ENCODE results near the gene ACY1. TPM values are rescaled to one million over a fixed set of nuclear protein-coding genes. Genes with fewer than 3 reads are reported as not detected.
"Not testable (repeated sequence)": the region's sequence is repeated elsewhere in the genome, so short reads cannot be mapped to it uniquely, and the experiment has no call there.

The ACY1 gene
- total RNA-seq, 4 donors from 2014 or later: 10.6 to 21.4 (median 19.5) TPM

DNA sequence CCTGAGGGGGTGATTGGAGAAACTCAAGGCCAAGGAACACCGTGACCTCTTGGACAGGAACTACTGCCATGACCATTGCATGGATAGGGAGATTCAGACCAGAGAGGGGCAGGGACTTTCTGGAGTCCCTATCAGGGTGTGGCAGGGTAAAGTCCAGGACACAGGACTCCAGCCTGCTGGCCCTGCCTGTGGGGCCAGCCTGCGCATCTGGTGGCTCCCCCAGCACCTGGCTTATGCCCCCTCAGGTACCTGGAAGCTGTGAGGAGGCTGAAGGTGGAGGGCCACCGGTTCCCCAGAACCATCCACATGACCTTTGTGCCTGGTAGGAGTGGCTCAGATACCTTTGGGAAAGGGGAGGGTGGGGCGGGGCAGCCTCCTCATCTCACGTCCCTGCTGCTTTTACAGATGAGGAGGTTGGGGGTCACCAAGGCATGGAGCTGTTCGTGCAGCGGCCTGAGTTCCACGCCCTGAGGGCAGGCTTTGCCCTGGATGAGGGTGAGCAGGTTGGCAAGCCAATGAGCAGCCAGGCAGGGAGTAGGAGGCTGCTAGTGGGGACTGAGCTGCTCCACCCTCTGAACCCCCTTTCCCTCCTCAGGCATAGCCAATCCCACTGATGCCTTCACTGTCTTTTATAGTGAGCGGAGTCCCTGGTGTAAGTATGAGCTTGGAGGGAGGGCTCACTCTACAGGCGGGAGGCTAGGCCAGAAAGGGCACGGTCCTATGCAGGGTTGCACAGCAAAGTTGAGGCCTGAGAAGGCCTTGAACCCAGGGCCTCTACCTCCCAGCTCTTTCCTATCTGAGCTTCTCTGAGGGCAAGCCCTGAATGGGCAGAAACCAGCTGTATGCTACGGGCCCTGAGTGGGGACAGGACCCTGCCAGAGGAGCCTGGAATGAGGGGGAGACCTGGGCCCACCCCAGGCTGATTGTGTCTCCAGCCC is 2.9 kb downstream of the ACY1 start:
- Histone ChIP-seq H3K4me1 (peaks cover 0 to 50% (median 16%) of the 10 kb centered on the region in 3 donors), H3K27me3 (no peaks in the 10 kb centered on the region), H3K27ac (no peak overlapping the region), H3K4me3 (no peak overlapping the region), H3K36me3 (peaks cover 0 to 3% of the 10 kb centered on the region in 2 donors), H3K9me3 (no peaks in the 10 kb centered on the region)
- WGBS, 2 donors (ENCODE audit: low coverage in 1 of 2): 100% methylated on average over 1 of the region's 12 CpGs; no CpG with 5 or more reads in 1 of the 2 donors
- TF ChIP-seq, protein P1, sequence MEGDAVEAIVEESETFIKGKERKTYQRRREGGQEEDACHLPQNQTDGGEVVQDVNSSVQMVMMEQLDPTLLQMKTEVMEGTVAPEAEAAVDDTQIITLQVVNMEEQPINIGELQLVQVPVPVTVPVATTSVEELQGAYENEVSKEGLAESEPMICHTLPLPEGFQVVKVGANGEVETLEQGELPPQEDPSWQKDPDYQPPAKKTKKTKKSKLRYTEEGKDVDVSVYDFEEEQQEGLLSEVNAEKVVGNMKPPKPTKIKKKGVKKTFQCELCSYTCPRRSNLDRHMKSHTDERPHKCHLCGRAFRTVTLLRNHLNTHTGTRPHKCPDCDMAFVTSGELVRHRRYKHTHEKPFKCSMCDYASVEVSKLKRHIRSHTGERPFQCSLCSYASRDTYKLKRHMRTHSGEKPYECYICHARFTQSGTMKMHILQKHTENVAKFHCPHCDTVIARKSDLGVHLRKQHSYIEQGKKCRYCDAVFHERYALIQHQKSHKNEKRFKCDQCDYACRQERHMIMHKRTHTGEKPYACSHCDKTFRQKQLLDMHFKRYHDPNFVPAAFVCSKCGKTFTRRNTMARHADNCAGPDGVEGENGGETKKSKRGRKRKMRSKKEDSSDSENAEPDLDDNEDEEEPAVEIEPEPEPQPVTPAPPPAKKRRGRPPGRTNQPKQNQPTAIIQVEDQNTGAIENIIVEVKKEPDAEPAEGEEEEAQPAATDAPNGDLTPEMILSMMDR (IDR thresholded peaks at IDR 0.05): no peak
- TF ChIP-seq EP300 (IDR thresholded peaks at IDR 0.05) (no peak), POLR2AphosphoS5 (IDR thresholded peaks at IDR 0.05) (no peak), POLR2A (IDR thresholded peaks at IDR 0.05) (no peak)
- no peak for ATAC-seq

- 85 to 100% methylated on average over 2 to 6 of the region's 7 CpGs for WGBS, 2 donors (ENCODE audit: low coverage in 1 of 2)
- TF ChIP-seq POLR2A (IDR thresholded peaks at IDR 0.05) (no peak), POLR2AphosphoS5 (IDR thresholded peaks at IDR 0.05) (no peak), EP300 (IDR thresholded peaks at IDR 0.05) (no peak)
- TF ChIP-seq, protein P1 (IDR thresholded peaks at IDR 0.05): no peak
- no peak overlapping the region for H3K27ac ChIP-seq
- H3K36me3 ChIP-seq: peaks cover 0 to 16% of the 10 kb centered on the region in 2 donors
- no peaks in the 10 kb centered on the region for H3K27me3 ChIP-seq
- peaks cover 0 to 44% (median 9%) of the 10 kb centered on the region in 3 donors for H3K4me1 ChIP-seq
- no peak overlapping the region for H3K4me3 ChIP-seq
- ATAC-seq: no peak
- H3K9me3 ChIP-seq: no peaks in the 10 kb centered on the region
Measured at GRCh38 chr3:51987568-51987967, 4.2 kb downstream of the ACY1 start.

- Histone ChIP-seq H3K4me1 (peaks cover 0 to 43% (median 7%) of the 10 kb centered on the region in 3 donors), H3K36me3 (peaks cover 0 to 25% of the 10 kb centered on the region in 2 donors), H3K9me3 (no peaks in the 10 kb centered on the region), H3K27ac (peak overlapping the region in 1 of 4 donors; percentile 54), H3K27me3 (no peaks in the 10 kb centered on the region), H3K4me3 (no peak overlapping the region)
- no peak for ATAC-seq
- TF ChIP-seq, protein P1 (IDR thresholded peaks at IDR 0.05): no peak
- no peak for TF ChIP-seq POLR2AphosphoS5 (IDR thresholded peaks at IDR 0.05)
- no peak for TF ChIP-seq POLR2A (IDR thresholded peaks at IDR 0.05)
- no peak for TF ChIP-seq EP300 (IDR thresholded peaks at IDR 0.05)
- 71 to 76% methylated on average over 12 to 14 of the region's 15 CpGs for WGBS, 2 donors (ENCODE audit: low coverage in 1 of 2)
Measured at GRCh38 chr3:51988286-51989146, 5.2 kb downstream of the ACY1 start.

DNA sequence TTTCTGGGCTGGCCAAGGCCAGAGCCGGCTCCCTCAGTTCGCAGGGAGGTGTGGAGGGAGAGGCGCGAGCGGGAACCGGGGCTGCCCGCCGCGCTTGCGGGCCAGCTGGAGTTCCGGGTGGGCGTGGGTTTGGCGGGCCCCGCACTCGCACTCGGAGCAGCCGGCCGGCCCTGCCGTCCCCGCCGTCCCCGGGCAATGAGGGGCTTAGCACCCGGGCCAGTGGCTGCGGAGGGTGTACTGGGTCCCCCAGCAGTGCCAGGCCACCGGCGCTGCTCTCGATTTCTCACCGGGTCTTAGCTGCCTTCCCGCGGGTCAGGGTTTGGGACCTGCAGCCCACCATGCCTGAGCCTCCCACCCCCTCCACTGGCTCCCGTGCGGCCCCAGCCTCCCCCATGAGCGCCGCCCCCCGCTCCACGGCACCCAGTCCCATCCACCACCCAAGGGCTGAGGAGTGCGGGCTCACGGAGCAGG is 7.2 kb downstream of the ACY1 start:
- H3K27me3 ChIP-seq, ATAC-seq, H3K9me3 ChIP-seq, H3K4me3 ChIP-seq: not testable (repeated sequence)
- Histone ChIP-seq H3K36me3 (peaks cover 0 to 41% of the 10 kb centered on the region in 2 donors), H3K27ac (peak overlapping the region in 3 of 4 donors; percentile 49 to 54 (median 51)), H3K4me1 (peaks cover 0 to 53% (median 15%) of the 10 kb centered on the region in 3 donors)
- WGBS, 2 donors (ENCODE audit: low coverage in 1 of 2): no CpG with 5 or more reads among the region's 38 CpGs
